Panc1 (cell line): ENCODE data around the gene SIRT5. TPM values are rescaled to one million over a fixed set of nuclear protein-coding genes. Genes with fewer than 3 reads are reported as not detected.

Experiments
- ATAC-seq: fragments of 200-7000 bp; cut with Tn5 transposase; 2 replicates; pipeline ENCODE4 v1.9.1; 2020; ENCODE audit warnings: mild to moderate bottlenecking, moderate library complexity
- BruUV-seq: library from RNA; stranded (reverse); fragments of 400-500 nt; replicated peaks from 2 replicates; lab custom pipeline; 2021; lab: Mats Ljungman, UMichigan
- CTCF ChIA-PET: fragments of 300-600 bp; sonication (Branson Sonifier 250); formaldehyde crosslinking; loops from one replicate; lab custom pipeline; 2022; ENCODE audit warnings: antibody characterized with exemption; lab: Charles Lee
- POLR2A ChIA-PET: fragments of 300-600 bp; sonication (Branson Sonifier 250); formaldehyde crosslinking; loops from one replicate; lab custom pipeline; 2022; ENCODE audit warnings: antibody characterized with exemption; lab: Charles Lee
- DNase-seq: peaks from one replicate; pipeline ENCODE4 v3.0.0-alpha.2; 2010; ENCODE audit warnings: low read depth, low spot score
- H3K27ac ChIP-seq: 2 replicates; pipeline ENCODE4 v1.5.1; 2011; ENCODE audit warnings: mild to moderate bottlenecking, low read length, inconsistent platforms
- H3K27me3 ChIP-seq: fragments of 200-500 bp; sonication (Bioruptor generic); 2 replicates; pipeline ENCODE4 v1.6.0; 2014; ENCODE audit warnings: low read length, inconsistent platforms; ENCODE audit not compliant: control insufficient read depth, insufficient read depth
- H3K36me3 ChIP-seq: fragments of 200-500 bp; sonication (Bioruptor generic); 2 replicates; pipeline ENCODE4 v1.5.1; 2014; ENCODE audit warnings: inconsistent platforms, mild to moderate bottlenecking, low read length, moderate library complexity; ENCODE audit not compliant: control insufficient read depth, insufficient read depth
- H3K4me1 ChIP-seq: 2 replicates; pipeline ENCODE4 v1.5.1; 2011; ENCODE audit warnings: inconsistent platforms, mild to moderate bottlenecking, low read length, moderate library complexity; ENCODE audit not compliant: control insufficient read depth, insufficient read depth
- H3K4me3 ChIP-seq, 2 experiments: 2 replicates each; pipeline ENCODE4 v1.5.1; 2011 to 2012; ENCODE audit warnings: low read depth in 2 of 2, low read length in 2 of 2, mild to moderate bottlenecking in 2 of 2, inconsistent platforms in 1 of 2, moderate library complexity in 1 of 2
- H3K9me3 ChIP-seq: fragments of 200-500 bp; sonication (Bioruptor generic); 2 replicates; pipeline ENCODE4 v1.5.1; 2014; ENCODE audit warnings: low read depth, mild to moderate bottlenecking, inconsistent platforms, low read length, moderate library complexity; ENCODE audit not compliant: control insufficient read depth, insufficient read depth
- CTCF ChIP-seq: fragments of 450-650 bp; IDR thresholded peaks from 2 replicates; pipeline ENCODE4 v1.5.1; 2017; ENCODE audit warnings: mild to moderate bottlenecking
- POLR2AphosphoS5 ChIP-seq: IDR thresholded peaks from 2 replicates; pipeline ENCODE4 v1.6.1; 2012; ENCODE audit warnings: mild to moderate bottlenecking, low read depth, low read length, moderate library complexity
- REST ChIP-seq, 2 experiments: IDR thresholded peaks; 2 replicates each; pipeline ENCODE4 v1.6.1; 2011 to 2012; ENCODE audit warnings: low read depth in 2 of 2, control low read depth in 1 of 2, low read length in 1 of 2, mild to moderate bottlenecking in 1 of 2, moderate library complexity in 1 of 2; ENCODE audit not compliant: insufficient read depth in 1 of 2
- SIN3A ChIP-seq: IDR thresholded peaks from 2 replicates; pipeline ENCODE4 v1.6.1; 2012; ENCODE audit warnings: low read depth, mild to moderate bottlenecking, low read length, moderate library complexity, borderline replicate concordance; ENCODE audit not compliant: insufficient read depth
- TCF7L2 ChIP-seq: IDR thresholded peaks from 2 replicates; pipeline ENCODE4 v1.6.1; 2011; ENCODE audit warnings: mild to moderate bottlenecking, low read depth, low read length, inconsistent platforms
- in situ Hi-C: cut with HindIII; loops from 2 replicates; pipeline ENCODE4 v1.10.0; 2016; ENCODE audit warnings: low sequenced_read_pairs, low pct_unique_long_range_greater_than_20kb
- intact Hi-C: fragments of 100-400 bp; cut with micrococcal nuclease; formaldehyde crosslinking; loops from one replicate; pipeline ENCODE4 v1.10.0; 2022; ENCODE audit not compliant: unreplicated experiment
- total RNA-seq: library from RNA; stranded (reverse); gene quantifications from one replicate; pipeline ENCODE4 v1.2.1, GENCODE V29; 2021; ENCODE audit not compliant: unreplicated experiment

The SIRT5 gene
- total RNA-seq, 1 experiment from 2014 or later: 11.0 TPM

GRCh38 chr6:13536796-13537526 is 37.4 kb upstream of the SIRT5 start:
- ATAC-seq: no peak
- intact Hi-C loops: loop anchor here (5.0 kb wide), 1 partner anchor 200 kb away; no protein-coding TSS in a partner anchor
- Histone ChIP-seq H3K9me3 (no peaks in the 10 kb centered on the region), H3K4me3 (no peak overlapping the region), H3K36me3 (no peaks in the 10 kb centered on the region), H3K27ac (no peak overlapping the region), H3K27me3 (peaks cover 2% of the 10 kb centered on the region), H3K4me1 (no peaks in the 10 kb centered on the region)
- in situ Hi-C loops: no loop called here
- no peak for TF ChIP-seq TCF7L2
- TF ChIP-seq CTCF: no peak
- no TSS peak for BruUV-seq
- ChIA-PET CTCF (no interaction called here), POLR2A (no interaction called here)
- no peak for DNase-seq

GRCh38 chr6:13537527-13537897 is 36.9 kb upstream of the SIRT5 start:
- BruUV-seq: no TSS peak
- in situ Hi-C loops: no loop called here
- POLR2A ChIA-PET: no interaction called here

More at GRCh38 chr6:13537527-13537897, 36.9 kb upstream of the SIRT5 start:
- TF ChIP-seq TCF7L2 (no peak), POLR2AphosphoS5 (no peak), SIN3A (no peak), REST (IDR thresholded peaks at IDR 0.05; ENCODE audit: insufficient read depth in 1 of 2, low read depth in 2 of 2, low read length in 1 of 2) (no peak), CTCF (no peak)
- intact Hi-C loops: loop anchor here (5.0 kb wide), 1 partner anchor 200 kb away; no protein-coding TSS in a partner anchor
- H3K36me3 ChIP-seq: no peaks in the 10 kb centered on the region
- CTCF ChIA-PET: no interaction called here
- ATAC-seq (no peak), DNase-seq (no peak)
- H3K27ac ChIP-seq: no peak overlapping the region
- peaks cover 2% of the 10 kb centered on the region for H3K27me3 ChIP-seq
- H3K9me3 ChIP-seq: no peaks in the 10 kb centered on the region
- no peak overlapping the region for H3K4me3 ChIP-seq
- H3K4me1 ChIP-seq: no peaks in the 10 kb centered on the region
